H1 (cell line): ENCODE measurements around the gene CNPY2. TPM values are rescaled to one million over a fixed set of nuclear protein-coding genes. Genes with fewer than 3 reads are reported as not detected.

ENCODE experiments used
- ASH2L ChIP-seq: fragments of 200-600, 300-600 bp; sonication (generic); IDR thresholded peaks from one replicate; pipeline ENCODE4 v1.7.1; 2017; ENCODE audit warnings: low read length
- BACH1 ChIP-seq: IDR thresholded peaks from 2 replicates; pipeline ENCODE4 v1.6.1; 2012; ENCODE audit warnings: low read length, improper control_type of control experiment
- BCL11A ChIP-seq, 2 experiments: IDR thresholded peaks; one replicate each; pipeline ENCODE4 v1.6.1; 2011; ENCODE audit warnings: low read depth in 2 of 2, low read length in 2 of 2, mild to moderate bottlenecking in 2 of 2
- CBX5 ChIP-seq: fragments of 300-800, 300-1000 bp; sonication (generic); IDR thresholded peaks from 2 replicates; pipeline ENCODE4 v1.7.1; 2016; ENCODE audit warnings: antibody characterized with exemption, low read length, low read depth
- CHD2 ChIP-seq: IDR thresholded peaks from 2 replicates; pipeline ENCODE4 v1.6.1; 2012; ENCODE audit warnings: low read length, improper control_type of control experiment
- KDM1A ChIP-seq: fragments of 200-600, 300-600 bp; sonication (generic); IDR thresholded peaks from 2 replicates; pipeline ENCODE4 v1.7.1; 2016; ENCODE audit warnings: mild to moderate bottlenecking, low read length, borderline replicate concordance
- KDM4A ChIP-seq: IDR thresholded peaks from one replicate; pipeline ENCODE4 v1.7.1; 2012; ENCODE audit warnings: low read depth, mild to moderate bottlenecking, moderate library complexity, low read length, inconsistent platforms; ENCODE audit not compliant: severe bottlenecking
- NRF1 ChIP-seq: IDR thresholded peaks from 2 replicates; pipeline ENCODE4 v1.6.1; 2011; ENCODE audit warnings: mild to moderate bottlenecking, low read depth, low read length, improper control_type of control experiment
- POLR2A ChIP-seq, 2 experiments: IDR thresholded peaks; 1 replicate in 1 of 2; 2 replicates in 1 of 2; pipeline ENCODE4 v1.6.1; 2011; ENCODE audit warnings: low read depth in 2 of 2, low read length in 2 of 2, mild to moderate bottlenecking in 2 of 2; ENCODE audit errors: control extremely low read depth in 1 of 2
- RBBP5 ChIP-seq: IDR thresholded peaks from 2 replicates; pipeline ENCODE4 v1.7.1; 2012; ENCODE audit warnings: low read depth, mild to moderate bottlenecking, inconsistent platforms, low read length, moderate library complexity, borderline replicate concordance
- RFX5 ChIP-seq: IDR thresholded peaks from 2 replicates; pipeline ENCODE4 v1.6.1; 2011; ENCODE audit warnings: low read depth, low read length, improper control_type of control experiment, borderline replicate concordance
- SIN3A ChIP-seq, 2 experiments: IDR thresholded peaks in 1 of 2; conservative IDR thresholded peaks in 1 of 2; 2 replicates each; pipeline ENCODE4 v1.6.1; 2011 to 2012; ENCODE audit warnings: low read length in 2 of 2, improper control_type of control experiment in 1 of 2, low read depth in 1 of 2, mild to moderate bottlenecking in 1 of 2
- SIRT6 ChIP-seq: IDR thresholded peaks from one replicate; pipeline ENCODE4 v1.7.1; 2012; ENCODE audit warnings: low read length, inconsistent platforms
- SIX5 ChIP-seq: IDR thresholded peaks from 2 replicates; pipeline ENCODE4 v1.6.1; 2011; ENCODE audit warnings: mild to moderate bottlenecking, low read depth, low read length
- SP2 ChIP-seq: IDR thresholded peaks from 2 replicates; pipeline ENCODE4 v1.6.1; 2012; ENCODE audit warnings: mild to moderate bottlenecking, low read length, inconsistent platforms
- TAF1 ChIP-seq: IDR thresholded peaks from 2 replicates; pipeline ENCODE4 v1.6.1; 2011; ENCODE audit warnings: mild to moderate bottlenecking, low read depth, low read length
- polyA plus RNA-seq, 7 experiments: library from polyadenylated mRNA; depleted of rRNA in 3 of 7; stranded (reverse) in 5 of 7; unstranded in 2 of 7; fragments of >200 nt in 5 of 7; fragments of 200-250 nt in 2 of 7; gene quantifications; 1 replicate in 5 of 7; 2 replicates in 1 of 7; 4 replicates in 1 of 7; pipeline versions ENCODE4 v1.2.1 to v1.2.3, GENCODE V29; 2011 to 2013; ENCODE audit warnings: missing spikeins in 2 of 7, mixed read lengths in 2 of 7
- total RNA-seq: library from RNA; stranded (reverse); fragmentation: NEBNext Ultra II Directional; extraction: Animal tissue kit (Norgen Biotek cat#: 25700); gene quantifications from 2 replicates; pipeline ENCODE4 v1.2.1, GENCODE V29; 2021
- TF ChIP-seq, protein P1 (sequence below), 3 experiments: IDR thresholded peaks; 1 replicate in 2 of 3; 2 replicates in 1 of 3; pipeline versions ENCODE4 v1.5.1 to v1.6.1; 2011; ENCODE audit warnings: low read length in 3 of 3, mild to moderate bottlenecking in 3 of 3, inconsistent platforms in 2 of 3, low read depth in 1 of 3, moderate library complexity in 1 of 3; ENCODE audit not compliant: insufficient read depth in 1 of 3; ENCODE audit errors: control extremely low read depth in 1 of 3
- TF ChIP-seq, protein P2 (sequence below): IDR thresholded peaks from 2 replicates; pipeline ENCODE4 v1.6.1; 2012; ENCODE audit warnings: inconsistent platforms

The CNPY2 gene
- total and polyA plus RNA-seq, 2 of the 8 experiments (the other 6 are each of a cell fraction or from before 2014, with no cell fraction given) = 203 to 281 TPM

DNA sequence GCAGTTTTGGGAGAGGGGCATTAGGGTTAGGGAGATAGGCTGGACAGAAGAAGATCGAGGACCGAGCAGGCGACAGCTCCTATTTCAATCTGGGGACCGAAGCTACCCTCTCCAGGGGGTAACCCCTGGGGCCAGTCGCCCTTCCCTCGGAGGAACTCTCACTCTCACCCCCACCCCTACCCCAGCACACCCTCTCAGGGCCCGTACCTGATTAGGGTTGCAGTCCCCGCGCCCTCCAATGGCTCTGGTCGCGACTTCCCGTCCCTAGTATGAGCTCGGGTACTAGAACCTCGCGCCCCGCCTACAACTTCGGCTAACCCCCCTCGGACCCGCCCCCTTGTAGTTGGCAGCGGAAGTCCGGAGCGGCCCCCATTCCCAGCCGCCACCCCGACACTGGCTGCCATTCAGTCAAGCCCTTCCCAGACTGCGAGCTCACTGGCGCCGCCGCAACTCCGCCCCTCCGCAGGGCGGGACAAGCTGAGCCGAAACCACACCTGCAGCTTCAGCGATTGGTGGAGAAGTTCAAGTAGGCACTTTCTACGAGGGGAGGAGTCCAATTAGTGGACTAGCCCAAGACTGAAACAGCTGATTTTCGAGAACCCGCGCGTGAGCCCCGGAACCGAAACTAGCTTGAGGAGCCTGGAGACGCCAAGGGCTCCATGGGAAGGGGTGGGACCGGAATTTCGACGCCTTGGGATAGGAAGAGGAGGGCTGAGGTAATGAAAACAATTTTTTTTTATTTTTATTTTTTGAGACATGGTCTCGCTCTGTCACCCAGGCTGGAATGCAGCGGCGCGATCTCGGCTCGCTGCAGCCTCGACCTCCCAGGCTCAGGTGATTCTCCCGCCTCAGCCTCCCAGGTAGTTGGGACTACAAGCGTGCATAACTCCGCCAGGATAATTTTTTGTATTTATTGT is 44.3 kb upstream of the CNPY2 start, which contains the start of gene STAT2 (continued):
- TF ChIP-seq, protein P1, sequence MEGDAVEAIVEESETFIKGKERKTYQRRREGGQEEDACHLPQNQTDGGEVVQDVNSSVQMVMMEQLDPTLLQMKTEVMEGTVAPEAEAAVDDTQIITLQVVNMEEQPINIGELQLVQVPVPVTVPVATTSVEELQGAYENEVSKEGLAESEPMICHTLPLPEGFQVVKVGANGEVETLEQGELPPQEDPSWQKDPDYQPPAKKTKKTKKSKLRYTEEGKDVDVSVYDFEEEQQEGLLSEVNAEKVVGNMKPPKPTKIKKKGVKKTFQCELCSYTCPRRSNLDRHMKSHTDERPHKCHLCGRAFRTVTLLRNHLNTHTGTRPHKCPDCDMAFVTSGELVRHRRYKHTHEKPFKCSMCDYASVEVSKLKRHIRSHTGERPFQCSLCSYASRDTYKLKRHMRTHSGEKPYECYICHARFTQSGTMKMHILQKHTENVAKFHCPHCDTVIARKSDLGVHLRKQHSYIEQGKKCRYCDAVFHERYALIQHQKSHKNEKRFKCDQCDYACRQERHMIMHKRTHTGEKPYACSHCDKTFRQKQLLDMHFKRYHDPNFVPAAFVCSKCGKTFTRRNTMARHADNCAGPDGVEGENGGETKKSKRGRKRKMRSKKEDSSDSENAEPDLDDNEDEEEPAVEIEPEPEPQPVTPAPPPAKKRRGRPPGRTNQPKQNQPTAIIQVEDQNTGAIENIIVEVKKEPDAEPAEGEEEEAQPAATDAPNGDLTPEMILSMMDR (IDR thresholded peaks at IDR 0.05; ENCODE audit: control extremely low read depth in 1 of 3, insufficient read depth in 1 of 3, low read depth in 1 of 3, low read length in 3 of 3) = no peak
- TF ChIP-seq NRF1 (no peak), CHD2 (peak; percentile 6; the same call in 1 of the 2 replicates), ASH2L (peak; percentile 82), POLR2A (IDR thresholded peaks at IDR 0.05; ENCODE audit: control extremely low read depth in 1 of 2, low read depth in 2 of 2, low read length in 2 of 2) (peak in 1 of 2 experiments; percentile 56; a peak in 2 of 3 replicates), SIX5 (no peak), KDM1A (no peak), SIRT6 (no peak), TAF1 (peak; percentile 75), KDM4A (peak; percentile 65), SP2 (0 out of 2 replicates have a peak, but pooled peaks have one; percentile 8), CBX5 (no peak), RFX5 (no peak), SIN3A (conservative IDR thresholded peaks at IDR 0.05 in 1 of 2, IDR thresholded peaks at IDR 0.05 in 1 of 2; ENCODE audit: low read depth in 1 of 2, low read length in 2 of 2) (peak; percentile 68 to 73; a peak in 2 of 4 replicates), BACH1 (no peak), BCL11A (IDR thresholded peaks at IDR 0.05; ENCODE audit: low read depth in 2 of 2, low read length in 2 of 2) (no peak), RBBP5 (peak; percentile 30; the same call in 1 of the 2 replicates)
- TF ChIP-seq, protein P2, sequence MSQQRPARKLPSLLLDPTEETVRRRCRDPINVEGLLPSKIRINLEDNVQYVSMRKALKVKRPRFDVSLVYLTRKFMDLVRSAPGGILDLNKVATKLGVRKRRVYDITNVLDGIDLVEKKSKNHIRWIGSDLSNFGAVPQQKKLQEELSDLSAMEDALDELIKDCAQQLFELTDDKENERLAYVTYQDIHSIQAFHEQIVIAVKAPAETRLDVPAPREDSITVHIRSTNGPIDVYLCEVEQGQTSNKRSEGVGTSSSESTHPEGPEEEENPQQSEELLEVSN = peak; percentile 59; the same call in 1 of the 2 replicates
